GM12892 (cell line): ENCODE measurements around the gene CCNT1.

Experiments used
- POLR2A ChIP-seq: IDR thresholded peaks from 2 replicates; pipeline ENCODE4 v1.6.1; 2011; ENCODE audit warnings: low read depth, low read length, control low read depth
- POLR2AphosphoS5 ChIP-seq: IDR thresholded peaks from 2 replicates; pipeline ENCODE4 v1.6.1; 2011; ENCODE audit warnings: low read depth, low read length, control low read depth
- TAF1 ChIP-seq: IDR thresholded peaks from 2 replicates; pipeline ENCODE4 v1.6.1; 2011; ENCODE audit warnings: low read depth, mild to moderate bottlenecking, control low read depth, low read length, borderline replicate concordance

- no peak for TF ChIP-seq POLR2A
- no peak for TF ChIP-seq POLR2AphosphoS5
- no peak for TF ChIP-seq TAF1
Observed at GRCh38 chr12:48694038-48694437, 22.5 kb downstream of the CCNT1 start.
